H1 (cell line): Measurements from ENCODE around the gene FAM193A. TPM values are rescaled to one million over a fixed set of nuclear protein-coding genes. Genes with fewer than 3 reads are reported as not detected.

ENCODE experiments used
- CTCF ChIA-PET: fragments of 300-600 bp; sonication (Branson Sonifier 250); formaldehyde crosslinking; loops from one replicate; lab custom pipeline; 2021; ENCODE audit not compliant: partially characterized antibody; lab: Charles Lee
- POLR2A ChIA-PET: fragments of 300-600 bp; sonication (Branson Sonifier 250); formaldehyde crosslinking; loops from one replicate; lab custom pipeline; 2021; ENCODE audit warnings: inconsistent platforms; ENCODE audit not compliant: partially characterized antibody; lab: Charles Lee
- DNase-seq, 2 experiments: peaks; one replicate each; pipeline versions ENCODE4 v3.0.0 to v3.0.0-alpha.2; 2010 to 2022; ENCODE audit warnings: low spot score in 2 of 2, low read depth in 1 of 2, mixed read lengths in 1 of 2
- FAIRE-seq: peaks from 2 replicates; lab custom pipeline; 2011; peaks lifted over from hg19 to GRCh38; lab: Jason Lieb, UNC
- H2AFZ ChIP-seq: 2 replicates; pipeline ENCODE4 v1.8.1; 2012; ENCODE audit warnings: low read length, inconsistent platforms
- H2AK5ac ChIP-seq: 2 replicates; pipeline ENCODE4 v1.6.1; 2013; ENCODE audit warnings: low read depth, low read length
- H2BK120ac ChIP-seq: replicated peaks from 2 replicates; pipeline ENCODE3; 2013; ENCODE audit warnings: low read depth, low read length, inconsistent platforms
- H2BK12ac ChIP-seq: 2 replicates; pipeline ENCODE4 v1.6.1; 2013; ENCODE audit warnings: low read depth, low read length
- H2BK15ac ChIP-seq: 2 replicates; pipeline ENCODE4 v1.6.1; 2013; ENCODE audit warnings: low read length
- H2BK20ac ChIP-seq: 2 replicates; pipeline ENCODE4 v1.6.1; 2013; ENCODE audit warnings: low read length
- H2BK5ac ChIP-seq: 2 replicates; pipeline ENCODE4 v1.6.1; 2013; ENCODE audit warnings: low read depth, low read length
- H3K14ac ChIP-seq: 2 replicates; pipeline ENCODE4 v1.6.1; 2013; ENCODE audit warnings: inconsistent platforms; ENCODE audit not compliant: insufficient read length
- H3K18ac ChIP-seq: 2 replicates; pipeline ENCODE4 v1.6.1; 2013; ENCODE audit warnings: low read length; ENCODE audit errors: extremely low read depth
- H3K23ac ChIP-seq: 2 replicates; pipeline ENCODE4 v1.6.1; 2013; ENCODE audit warnings: inconsistent platforms; ENCODE audit not compliant: insufficient read length
- H3K23me2 ChIP-seq: 2 replicates; pipeline ENCODE4 v1.6.1; 2013; ENCODE audit warnings: low read depth, low read length
- H3K27ac ChIP-seq: 2 replicates; pipeline ENCODE4 v1.6.1; 2011; ENCODE audit warnings: low read depth, low read length, inconsistent platforms
- H3K27me3 ChIP-seq, 4 experiments: replicated peaks in 1 of 4; 1 replicate in 1 of 4; 2 replicates in 3 of 4; pipeline versions ENCODE4 v1.6.1 to v1.8.1; 2011 to 2013; ENCODE audit warnings: low read length in 3 of 4, mild to moderate bottlenecking in 3 of 4, inconsistent platforms in 2 of 4, mixed read lengths in 2 of 4, moderate library complexity in 1 of 4; ENCODE audit not compliant: control insufficient read depth in 3 of 4, insufficient read depth in 3 of 4; ENCODE audit errors: extremely low read depth in 1 of 4
- H3K36me3 ChIP-seq, 4 experiments: 2 replicates each; pipeline versions ENCODE4 v1.6.1 to v1.8.1; 2011 to 2013; ENCODE audit warnings: mild to moderate bottlenecking in 4 of 4, low read length in 3 of 4, moderate library complexity in 2 of 4, control low read depth in 1 of 4, inconsistent platforms in 1 of 4; ENCODE audit not compliant: insufficient read depth in 4 of 4, control insufficient read depth in 2 of 4
- H3K4ac ChIP-seq: replicated peaks from 2 replicates; pipeline ENCODE3; 2013; ENCODE audit warnings: low read length, low read depth, mixed read lengths, inconsistent platforms; ENCODE audit not compliant: insufficient read length
- H3K4me1 ChIP-seq, 4 experiments: replicated peaks in 1 of 4; 1 replicate in 1 of 4; 2 replicates in 3 of 4; pipeline versions ENCODE4 v1.6.1 to v1.8.1; 2011 to 2013; ENCODE audit warnings: low read length in 3 of 4, inconsistent platforms in 2 of 4, mixed read lengths in 1 of 4; ENCODE audit not compliant: insufficient read depth in 4 of 4, control insufficient read depth in 3 of 4
- H3K4me2 ChIP-seq, 2 experiments: 2 replicates each; pipeline versions ENCODE4 v1.6.1 to v1.8.1; 2011 to 2013; ENCODE audit warnings: low read depth in 2 of 2, low read length in 2 of 2, control low read depth in 1 of 2, inconsistent platforms in 1 of 2, mild to moderate bottlenecking in 1 of 2; ENCODE audit not compliant: insufficient read depth in 1 of 2
- H3K4me3 ChIP-seq, 4 experiments: fragments of 200-600, 300-600 bp in 1 of 4; sonication (generic), shearing (Covaris generic), sonication (Bioruptor Twin) in 1 of 4; 2 replicates each; pipeline versions ENCODE4 v1.5.1 to v1.8.1; 2011 to 2016; ENCODE audit warnings: low read length in 4 of 4, low read depth in 3 of 4, control low read depth in 2 of 4, inconsistent platforms in 2 of 4, mild to moderate bottlenecking in 2 of 4, mixed read lengths in 1 of 4, moderate library complexity in 1 of 4; ENCODE audit not compliant: insufficient read depth in 2 of 4; ENCODE audit errors: extremely low read depth in 1 of 4
- H3K56ac ChIP-seq: replicated peaks from 2 replicates; pipeline ENCODE3; 2013; ENCODE audit warnings: low read depth, mild to moderate bottlenecking, mixed read lengths, low read length, inconsistent platforms; ENCODE audit not compliant: insufficient read length
- H3K79me1 ChIP-seq: 2 replicates; pipeline ENCODE4 v1.6.1; 2013; ENCODE audit warnings: low read depth, low read length, control low read depth
- H3K79me2 ChIP-seq, 2 experiments: 2 replicates each; pipeline versions ENCODE4 v1.6.1 to v1.8.1; 2012 to 2013; ENCODE audit warnings: low read length in 2 of 2, mild to moderate bottlenecking in 2 of 2, inconsistent platforms in 1 of 2; ENCODE audit not compliant: insufficient read depth in 2 of 2, control insufficient read depth in 1 of 2
- H3K9ac ChIP-seq, 4 experiments: replicated peaks in 1 of 4; 1 replicate in 1 of 4; 2 replicates in 3 of 4; pipeline versions ENCODE4 v1.6.1 to v1.8.1; 2011 to 2013; ENCODE audit warnings: low read depth in 3 of 4, low read length in 3 of 4, control low read depth in 2 of 4, mild to moderate bottlenecking in 2 of 4, moderate library complexity in 2 of 4, inconsistent platforms in 1 of 4; ENCODE audit errors: extremely low read depth in 1 of 4
- H3K9me3 ChIP-seq, 2 experiments: 2 replicates each; pipeline versions ENCODE4 v1.6.1 to v1.8.1; 2012 to 2013; ENCODE audit warnings: mild to moderate bottlenecking in 2 of 2, moderate library complexity in 2 of 2, control low read depth in 1 of 2, inconsistent platforms in 1 of 2, low read depth in 1 of 2, low read length in 1 of 2, mixed read lengths in 1 of 2; ENCODE audit not compliant: insufficient read depth in 2 of 2
- H4K20me1 ChIP-seq, 2 experiments: replicated peaks in 1 of 2; 2 replicates each; pipeline versions ENCODE3 to v1.8.1; 2011 to 2013; ENCODE audit warnings: inconsistent platforms in 2 of 2, low read length in 2 of 2, mild to moderate bottlenecking in 1 of 2; ENCODE audit not compliant: insufficient read depth in 2 of 2, control insufficient read depth in 1 of 2
- H4K5ac ChIP-seq: 2 replicates; pipeline ENCODE4 v1.6.1; 2013; ENCODE audit warnings: low read length, low read depth, mixed read lengths, inconsistent platforms; ENCODE audit not compliant: insufficient read length
- H4K8ac ChIP-seq: 2 replicates; pipeline ENCODE4 v1.8.0; 2013; ENCODE audit warnings: mild to moderate bottlenecking, moderate library complexity, low read length, inconsistent platforms; ENCODE audit not compliant: insufficient read depth; ENCODE audit errors: extremely low read depth
- H4K91ac ChIP-seq: replicated peaks from 2 replicates; pipeline ENCODE3; 2013; ENCODE audit warnings: low read length, mixed read lengths, inconsistent platforms; ENCODE audit not compliant: insufficient read length
- CBX5 ChIP-seq: fragments of 300-800, 300-1000 bp; sonication (generic); IDR thresholded peaks from 2 replicates; pipeline ENCODE4 v1.7.1; 2016; ENCODE audit warnings: antibody characterized with exemption, low read length, low read depth
- CTBP2 ChIP-seq: IDR thresholded peaks from 2 replicates; pipeline ENCODE4 v1.7.0; 2011; ENCODE audit warnings: borderline replicate concordance, mild to moderate bottlenecking, moderate library complexity, mixed read lengths, low read length; ENCODE audit not compliant: insufficient read depth, insufficient read length
- EP300 ChIP-seq, 2 experiments: IDR thresholded peaks; 1 replicate in 1 of 2; 2 replicates in 1 of 2; pipeline ENCODE4 v1.6.1; 2011 to 2012; ENCODE audit warnings: low read depth in 2 of 2, low read length in 2 of 2, mild to moderate bottlenecking in 2 of 2, borderline replicate concordance in 1 of 2, inconsistent platforms in 1 of 2, moderate library complexity in 1 of 2
- JUN ChIP-seq: IDR thresholded peaks from 2 replicates; pipeline ENCODE4 v1.6.1; 2011; ENCODE audit warnings: low read depth, mild to moderate bottlenecking, improper control_type of control experiment, low read length
- MAFK ChIP-seq: IDR thresholded peaks from 2 replicates; pipeline ENCODE4 v1.6.1; 2012; ENCODE audit warnings: low read depth, mild to moderate bottlenecking, improper control_type of control experiment, low read length
- SIN3A ChIP-seq, 2 experiments: IDR thresholded peaks in 1 of 2; conservative IDR thresholded peaks in 1 of 2; 2 replicates each; pipeline ENCODE4 v1.6.1; 2011 to 2012; ENCODE audit warnings: low read length in 2 of 2, improper control_type of control experiment in 1 of 2, low read depth in 1 of 2, mild to moderate bottlenecking in 1 of 2
- YY1 ChIP-seq: IDR thresholded peaks from 2 replicates; pipeline ENCODE4 v1.6.1; 2011; ENCODE audit warnings: low read depth, mild to moderate bottlenecking, low read length
- WGBS, 2 experiments: shearing (Covaris generic) in 1 of 2; methylation state at CpG; one replicate each; pipeline versions ENCODE4 v1.1.6 to v1.1.7; 2013 to 2015; ENCODE audit warnings: low lambda C conversion rate in 2 of 2, mixed read lengths in 2 of 2, inconsistent platforms in 1 of 2, low coverage in 1 of 2, missing lambda C conversion rate in 1 of 2; ENCODE audit not compliant: insufficient replicate concordance in 2 of 2, insufficient coverage in 1 of 2, insufficient read length in 1 of 2; ENCODE audit errors: extremely low coverage in 1 of 2, missing lambda C conversion rate in 1 of 2; 5-methylcytosine and 5-hydroxymethylcytosine counted together
- polyA plus RNA-seq, 7 experiments: library from polyadenylated mRNA; depleted of rRNA in 3 of 7; stranded (reverse) in 5 of 7; unstranded in 2 of 7; fragments of >200 nt in 5 of 7; fragments of 200-250 nt in 2 of 7; gene quantifications; 1 replicate in 5 of 7; 2 replicates in 1 of 7; 4 replicates in 1 of 7; pipeline versions ENCODE4 v1.2.1 to v1.2.3, GENCODE V29; 2011 to 2013; ENCODE audit warnings: missing spikeins in 2 of 7, mixed read lengths in 2 of 7
- total RNA-seq: library from RNA; stranded (reverse); fragmentation: NEBNext Ultra II Directional; extraction: Animal tissue kit (Norgen Biotek cat#: 25700); gene quantifications from 2 replicates; pipeline ENCODE4 v1.2.1, GENCODE V29; 2021

The FAM193A gene
- total and polyA plus RNA-seq, 2 of the 8 experiments (the other 6 are each of a cell fraction or from before 2014, with no cell fraction given), result 8.7 to 26.2 TPM

- H4K5ac ChIP-seq, result no peak overlapping the region
- no peaks in the 10 kb centered on the region for H3K79me1 ChIP-seq
- H2AK5ac ChIP-seq, result no peak overlapping the region
- no peak overlapping the region for H2BK20ac ChIP-seq
- no peak overlapping the region for H2BK15ac ChIP-seq
- H3K4me2 ChIP-seq, result no peak overlapping the region
- no peaks in the 10 kb centered on the region for H3K23me2 ChIP-seq
- WGBS, 2 experiments, result 95% methylated on average over 10 of the region's 10 CpGs; no CpG with 5 or more reads in 1 of the 2 experiments
- ChIA-PET POLR2A (interaction anchor here (1.8 kb wide), 1 partner anchor 11 kb away, joined by 5 read pairs; no protein-coding TSS in a partner anchor), CTCF (no interaction called here)
- H4K91ac ChIP-seq, result no peak overlapping the region
- H3K27ac ChIP-seq, result no peak overlapping the region
- no peak overlapping the region for H2AFZ ChIP-seq
- H4K8ac ChIP-seq, result no peak overlapping the region
- H2BK5ac ChIP-seq, result no peak overlapping the region
- no peak overlapping the region for H3K9ac ChIP-seq
- no peak overlapping the region for H2BK12ac ChIP-seq
- DNase-seq, result no peak
- no peak overlapping the region for H3K56ac ChIP-seq
- H3K9me3 ChIP-seq, result no peaks in the 10 kb centered on the region
- H3K4me1 ChIP-seq, result no peaks in the 10 kb centered on the region
- no peak overlapping the region for H3K14ac ChIP-seq
- H3K18ac ChIP-seq, result no peak overlapping the region
- no peak for FAIRE-seq
- no peak overlapping the region for H3K23ac ChIP-seq
- no peak overlapping the region for H3K4me3 ChIP-seq
- H3K79me2 ChIP-seq, result no peaks in the 10 kb centered on the region
- no peaks in the 10 kb centered on the region for H3K27me3 ChIP-seq
- H4K20me1 ChIP-seq, result peaks cover 0 to 5% of the 10 kb centered on the region in 2 experiments
- H3K4ac ChIP-seq, result no peak overlapping the region
- H2BK120ac ChIP-seq, result no peak overlapping the region
- TF ChIP-seq SIN3A (conservative IDR thresholded peaks at IDR 0.05 in 1 of 2, IDR thresholded peaks at IDR 0.05 in 1 of 2; ENCODE audit: low read depth in 1 of 2, low read length in 2 of 2) (no peak), JUN (no peak), CTBP2 (no peak), CBX5 (no peak), YY1 (no peak), MAFK (no peak), EP300 (IDR thresholded peaks at IDR 0.05; ENCODE audit: borderline replicate concordance in 1 of 2, low read depth in 2 of 2, low read length in 2 of 2) (no peak)
- H3K36me3 ChIP-seq, result peaks cover 2 to 27% (median 9%) of the 10 kb centered on the region in 4 experiments; a peak in 6 of 8 replicates
These were observed 177.8 kb downstream of the FAM193A start for GRCh38 chr4:2714061-2714770.
